Effector CD8-positive, alpha-beta T cell (primary cell): ENCODE results near the gene CLMP.

ENCODE experiments used
- DNase-seq: peaks from one replicate; lab custom pipeline; 2025; lab: John Stamatoyannopoulos, UW

Gene CLMP

DNA sequence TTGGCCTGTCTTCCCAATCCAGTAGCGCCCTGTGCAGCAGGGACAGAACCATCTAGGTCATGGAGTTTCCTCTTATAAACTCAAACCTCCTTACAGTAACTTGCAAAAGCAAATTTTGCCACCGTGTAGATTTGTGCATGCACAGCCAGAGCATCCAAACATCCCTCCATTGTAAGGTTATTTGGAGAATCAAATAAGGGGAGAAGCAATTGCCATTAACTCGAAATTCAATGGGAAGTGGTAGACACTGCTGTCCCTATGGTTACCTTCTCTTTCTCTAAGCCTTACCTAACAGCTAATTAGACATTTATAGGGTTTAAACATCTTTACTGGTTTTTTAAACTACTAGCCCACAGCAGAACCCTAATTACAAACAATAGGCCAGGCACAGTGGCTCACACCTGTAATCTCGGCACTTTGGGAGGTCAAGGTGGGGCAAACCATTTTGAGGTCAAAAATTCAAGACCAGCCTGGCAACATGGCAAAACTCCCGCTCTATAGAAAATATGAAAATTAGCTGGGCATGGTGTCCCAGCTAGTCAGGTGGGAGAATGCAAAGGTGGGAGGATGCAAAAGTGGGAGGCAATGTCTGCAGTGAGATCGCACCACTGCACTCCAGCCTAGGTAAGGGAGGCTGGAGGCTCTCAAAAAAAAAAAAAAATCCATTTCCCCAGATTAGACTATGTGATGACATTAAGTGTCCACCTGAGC, 139.7 kb downstream of the CLMP start:
- no peak for DNase-seq

DNA sequence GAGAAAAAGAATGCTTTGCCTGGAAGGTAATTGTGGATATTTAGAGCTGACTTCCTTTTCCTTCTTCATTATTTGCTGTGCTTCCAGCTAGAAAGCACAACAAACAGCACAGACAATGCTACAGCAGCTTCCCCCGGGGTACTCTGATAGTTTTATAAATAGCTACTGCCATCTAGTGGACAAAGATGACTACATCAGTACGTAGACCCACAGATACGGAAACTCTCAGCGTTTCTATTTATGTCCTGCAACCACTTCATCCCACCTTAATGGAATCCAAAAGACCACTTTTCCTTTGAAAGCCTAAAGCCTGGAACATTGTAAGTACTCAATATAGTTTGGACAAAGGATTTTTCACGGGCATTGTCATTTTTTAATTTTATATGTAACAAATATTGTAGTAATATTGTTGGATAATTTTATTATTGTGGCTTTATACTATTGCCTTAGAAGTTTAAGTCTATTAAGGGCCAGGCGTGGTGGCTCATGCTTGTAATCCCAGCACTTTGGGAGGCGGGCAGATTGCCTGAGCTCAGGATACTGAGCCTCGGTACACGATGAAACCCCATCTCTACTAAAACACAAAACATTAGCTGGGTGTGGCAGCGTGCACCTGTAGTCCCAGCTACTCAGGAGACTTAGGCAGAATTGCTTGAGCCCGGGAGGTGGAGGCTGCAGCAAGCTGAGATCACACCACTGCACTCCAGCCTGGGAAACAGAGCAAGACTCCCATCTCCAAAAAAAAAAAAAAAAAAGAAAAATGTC, 140.6 kb downstream of the CLMP start:
- DNase-seq, result no peak

DNA sequence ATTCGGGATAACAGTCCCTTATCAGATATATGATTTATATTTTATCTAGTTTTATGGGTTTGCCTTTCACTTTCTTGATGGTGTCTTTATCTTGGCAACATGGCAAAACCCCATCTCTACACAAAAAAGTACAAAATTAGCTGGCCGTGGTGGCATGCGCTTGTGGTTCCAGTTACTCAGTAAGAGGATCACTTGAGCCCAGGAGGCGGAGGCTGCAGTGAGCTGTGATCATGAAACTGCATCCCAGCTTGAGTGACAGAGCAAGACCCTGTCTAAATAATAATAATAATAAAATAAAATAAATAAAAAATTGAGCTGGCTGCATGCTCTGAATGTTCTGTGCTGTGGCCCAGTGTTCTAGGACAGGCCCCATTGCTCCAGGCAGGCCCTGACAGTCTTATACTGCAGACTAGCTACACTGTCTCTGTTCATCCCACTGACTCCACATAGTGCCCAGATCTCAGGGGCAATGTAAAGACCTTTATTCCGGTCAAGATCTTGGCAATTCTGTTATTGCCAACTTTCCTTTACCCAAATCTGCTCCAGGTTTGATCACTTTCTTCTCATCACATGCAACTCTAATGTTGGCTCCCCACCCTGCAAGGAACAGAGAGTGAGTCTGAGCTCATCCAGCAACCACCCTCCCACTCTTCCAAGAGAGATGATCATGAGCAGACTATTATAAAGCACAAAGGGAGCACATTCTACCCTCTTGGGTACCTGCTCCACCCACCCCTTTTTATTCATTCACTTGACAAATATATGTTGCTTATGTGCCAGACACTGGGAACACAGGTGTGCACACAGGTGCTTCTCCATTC, 141.9 kb downstream of the CLMP start:
- no peak for DNase-seq

DNA sequence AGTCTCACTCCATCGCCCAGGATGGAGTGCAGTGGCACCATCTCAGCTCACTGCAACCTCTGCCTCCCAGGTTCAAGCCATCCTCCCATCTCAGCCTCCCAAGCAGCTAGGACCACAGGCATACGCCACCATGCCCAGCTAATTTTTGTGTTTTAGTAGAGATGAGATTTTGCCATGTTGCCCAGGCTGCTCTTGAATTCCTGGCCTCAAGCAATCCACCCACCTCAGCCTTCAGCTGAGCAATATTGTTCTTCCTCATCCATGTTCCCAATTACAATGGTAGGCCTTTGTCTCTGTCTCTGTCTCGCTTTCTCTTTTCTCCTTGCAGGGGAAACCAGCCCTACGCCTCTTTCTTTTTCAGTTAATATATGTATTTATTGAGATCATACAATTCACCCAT, 143.4 kb downstream of the CLMP start:
- no peak for DNase-seq

DNA sequence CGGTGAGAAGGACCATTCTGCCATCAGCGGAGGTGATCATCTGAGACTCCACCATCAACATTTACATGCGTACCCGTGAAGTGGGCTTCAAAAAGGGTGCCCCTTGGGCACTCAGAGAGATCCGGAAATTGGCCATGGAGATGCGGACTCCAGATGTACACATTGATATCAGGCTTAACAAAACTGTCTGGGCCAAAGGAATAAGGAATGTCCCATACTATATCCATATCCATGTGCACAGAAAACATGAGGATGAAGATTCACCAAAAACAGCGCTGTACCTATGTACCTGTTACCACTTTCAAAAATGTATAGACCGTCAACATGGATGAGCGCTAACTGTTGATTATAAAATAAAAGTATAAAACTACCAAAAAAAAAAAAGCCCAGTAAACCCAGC, 143.9 kb downstream of the CLMP start:
- DNase-seq, result no peak

DNA sequence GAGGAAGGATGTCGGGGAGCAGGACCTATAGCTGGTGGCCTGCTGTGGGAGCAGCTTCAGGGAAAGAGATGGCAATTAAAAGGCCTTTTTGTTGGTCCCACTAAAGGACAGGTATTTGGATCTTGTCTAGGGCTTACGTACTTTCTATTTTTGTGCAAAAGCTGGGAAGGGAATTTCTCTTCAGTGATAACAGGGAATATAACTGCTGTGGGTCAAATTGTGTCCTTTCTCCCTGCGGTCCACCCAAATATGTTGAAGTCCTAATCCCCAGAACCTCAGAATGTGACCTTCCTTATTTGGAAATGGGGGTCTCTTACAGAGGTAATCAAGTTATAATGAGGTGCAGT, 147.1 kb downstream of the CLMP start:
- no peak for DNase-seq

DNA sequence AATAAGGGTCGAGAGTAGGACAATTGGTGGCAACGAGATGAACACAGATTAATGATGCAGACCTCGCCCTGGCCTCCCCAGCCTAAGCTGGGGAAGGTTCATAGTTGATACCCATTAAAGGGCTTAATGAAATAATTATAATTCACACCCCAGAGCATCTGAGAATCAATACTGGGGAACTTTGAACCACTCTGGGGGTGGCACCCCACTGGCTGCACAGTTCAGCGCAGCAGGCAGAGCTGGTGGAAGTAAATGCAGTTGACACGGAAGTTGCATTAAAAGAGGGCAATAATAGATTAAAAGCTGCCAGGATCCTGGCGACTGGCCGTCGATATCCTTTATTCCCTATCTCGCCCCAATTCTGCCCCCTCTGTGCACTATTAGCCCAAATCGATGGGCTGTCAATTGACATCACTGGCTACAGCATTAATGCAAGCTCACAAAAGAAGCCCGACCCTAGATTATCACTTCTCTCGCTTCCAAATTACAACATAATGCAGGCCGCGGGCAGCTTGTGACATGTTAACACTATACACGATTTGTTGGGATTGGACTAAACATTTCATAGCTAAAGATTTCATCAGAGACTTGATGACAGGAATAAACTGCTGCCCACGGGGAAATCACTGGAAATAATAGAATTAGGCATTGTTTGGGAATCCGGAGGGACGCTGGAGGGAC, 147.6 kb downstream of the CLMP start:
- DNase-seq, result no peak

DNA sequence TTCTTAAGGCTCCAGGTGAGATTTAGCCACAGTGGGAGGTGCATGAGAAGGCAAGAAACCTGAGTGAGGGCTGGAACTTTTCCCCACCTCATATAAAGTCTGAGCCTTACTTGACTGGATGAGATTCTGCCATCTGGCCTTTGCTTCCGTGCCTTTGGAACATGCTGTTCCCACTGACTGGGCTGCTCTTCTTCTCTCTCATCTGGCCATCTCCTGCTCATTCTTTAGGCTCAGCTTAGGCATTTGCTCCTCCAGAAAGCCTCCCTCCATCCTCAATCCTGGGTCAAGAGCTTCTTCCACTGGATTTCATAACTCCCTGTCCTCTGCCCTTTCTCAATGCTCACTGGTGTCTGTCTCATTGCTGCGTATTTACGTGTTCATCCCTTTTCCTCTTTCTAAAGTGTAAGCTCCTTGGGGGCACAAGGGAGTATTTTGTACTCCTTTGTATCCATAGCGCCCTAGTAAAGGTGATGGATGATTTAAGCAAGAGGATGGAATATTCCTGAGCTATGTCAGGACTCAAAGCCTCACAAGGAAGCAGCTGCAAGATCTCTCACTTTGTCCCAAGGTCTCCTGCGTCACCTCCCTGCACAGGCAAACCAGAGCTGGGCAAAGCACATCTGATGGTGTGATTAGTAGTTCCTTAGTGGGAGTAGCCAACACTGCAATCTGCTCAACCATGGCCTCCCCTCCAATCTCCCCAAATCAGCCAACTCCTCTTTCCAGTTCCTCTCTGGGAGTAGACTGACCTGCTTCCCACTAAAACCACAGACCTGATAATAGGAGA, 148.4 kb downstream of the CLMP start:
- no peak for DNase-seq

DNA sequence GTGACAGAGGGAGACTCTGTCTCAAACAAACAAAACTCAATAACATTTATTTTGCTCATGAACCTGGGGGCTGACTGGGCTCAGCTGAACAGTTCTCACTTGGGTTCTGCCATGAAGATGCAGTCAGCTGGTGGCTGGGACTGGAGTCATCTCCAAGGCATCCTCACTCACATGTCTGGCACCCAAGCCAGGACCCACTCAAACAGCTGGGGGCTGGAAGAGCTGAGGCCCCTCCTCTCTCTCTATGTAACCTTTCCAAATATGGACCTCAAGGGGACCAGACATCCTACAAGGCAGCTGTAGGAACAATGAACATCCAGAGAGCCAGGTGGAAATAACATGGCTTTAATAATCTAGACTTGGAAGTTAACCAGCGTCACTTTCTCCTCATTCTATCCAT, 149.9 kb downstream of the CLMP start:
- no peak for DNase-seq

DNA sequence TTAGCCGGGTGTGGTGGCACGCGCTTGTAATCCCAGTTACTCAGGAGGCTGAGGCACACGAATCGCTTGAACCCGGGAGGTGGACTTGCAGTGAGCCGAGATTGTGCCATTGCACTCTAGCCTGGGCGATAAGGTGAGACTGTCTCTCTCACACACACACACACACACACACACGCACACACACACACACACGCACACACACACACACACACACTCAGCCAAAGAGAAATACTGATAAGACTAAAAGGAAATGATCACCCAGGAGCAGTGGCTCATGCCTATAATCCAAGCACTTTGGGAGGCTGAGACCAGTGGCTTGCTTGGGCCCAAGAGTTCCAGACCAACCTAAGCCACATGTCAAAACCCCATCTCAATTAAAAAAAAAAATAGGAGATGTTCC, 153.9 kb downstream of the CLMP start:
- no peak for DNase-seq

DNA sequence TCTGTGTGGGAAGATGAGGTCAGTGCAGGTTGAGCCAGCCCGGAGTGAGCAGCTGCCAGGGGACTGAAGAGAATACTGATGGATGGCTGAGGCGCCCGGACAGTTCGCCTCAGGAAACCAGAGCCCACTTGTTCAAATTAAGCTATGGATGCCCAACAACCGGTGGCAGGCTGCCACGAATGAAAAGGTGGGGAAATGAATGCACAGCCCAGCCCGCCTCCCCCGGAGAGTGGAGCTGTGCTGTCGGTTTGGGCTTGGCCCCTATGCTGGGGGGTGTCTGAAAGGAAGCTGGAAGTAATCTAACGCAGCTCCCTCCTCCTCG, 155.0 kb downstream of the CLMP start:
- no peak for DNase-seq

DNA sequence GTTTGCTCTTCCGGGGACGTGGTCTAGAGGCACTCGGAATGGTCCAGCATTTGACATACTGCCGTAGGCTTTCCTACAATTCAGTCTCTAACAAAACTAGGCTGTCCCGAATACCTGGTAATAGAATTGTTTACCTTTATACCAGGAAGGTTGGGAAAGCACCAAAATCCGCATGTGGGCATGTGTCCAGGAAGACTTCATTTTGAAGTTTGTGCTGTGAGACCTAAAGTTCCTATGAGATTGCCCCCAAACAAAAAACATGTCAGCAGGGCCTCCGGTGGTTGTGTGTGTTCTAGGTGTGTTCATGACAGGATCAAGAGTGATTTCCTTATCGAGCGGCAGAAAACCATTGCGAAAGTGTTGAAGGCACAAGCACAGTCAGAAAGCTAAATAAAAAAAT, 159.2 kb downstream of the CLMP start:
- no peak for DNase-seq

DNA sequence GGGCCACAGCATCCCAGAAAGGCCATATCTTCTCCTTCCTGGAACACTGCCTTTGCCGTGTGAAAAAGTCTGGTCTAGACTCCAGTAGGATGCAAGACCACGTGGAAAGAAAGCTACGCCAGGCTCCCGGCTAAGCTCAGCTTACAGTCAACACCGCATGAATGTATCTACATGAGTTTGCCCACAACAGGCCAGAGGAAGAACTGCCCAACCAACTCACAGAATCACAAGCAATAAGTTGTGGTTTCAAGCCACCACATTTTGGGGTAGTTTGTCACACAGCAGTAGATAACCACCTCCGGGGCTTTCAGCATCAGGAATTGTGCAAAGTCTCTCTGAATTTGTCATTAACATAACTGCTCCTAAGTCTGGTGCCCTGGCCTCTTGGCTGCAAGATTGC, 160.5 kb downstream of the CLMP start:
- no peak for DNase-seq

DNA sequence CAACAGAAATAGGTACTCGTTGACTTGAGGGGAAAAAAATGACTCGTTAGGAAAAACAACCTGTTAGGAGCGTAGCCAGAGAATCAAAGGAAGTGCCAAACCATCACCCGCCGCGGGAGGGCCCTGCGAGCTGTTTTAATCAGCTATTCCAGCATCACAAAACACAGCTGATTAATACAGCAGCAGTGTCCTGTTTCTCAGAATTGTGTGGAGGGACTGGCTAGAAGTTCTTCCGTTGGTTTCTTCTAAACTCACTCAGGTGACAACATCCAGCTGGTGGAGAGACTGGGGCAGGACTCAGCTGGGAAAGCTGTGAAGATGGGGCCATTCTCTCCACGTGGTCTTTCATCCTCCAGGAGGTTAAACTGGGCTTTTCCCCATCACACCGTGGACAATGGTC, 161.2 kb downstream of the CLMP start:
- no peak for DNase-seq

DNA sequence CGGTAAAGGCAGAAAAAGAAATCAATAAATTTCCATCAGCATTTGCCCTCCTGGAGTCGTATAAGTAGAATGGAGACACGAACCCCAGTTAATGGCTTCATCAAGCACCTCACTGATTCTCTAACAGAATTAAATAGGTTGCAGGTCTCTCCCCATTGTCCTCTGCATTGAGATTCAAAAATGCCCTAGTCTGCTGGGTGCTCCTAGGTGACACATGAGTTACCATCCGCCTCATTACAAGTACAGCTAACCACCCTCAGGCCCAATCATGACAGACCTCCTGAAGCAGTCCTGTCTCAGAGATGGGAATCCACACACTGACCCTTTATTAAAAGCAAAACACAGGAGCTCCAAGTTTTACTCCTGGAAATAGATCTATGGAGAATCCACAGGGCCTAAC, 164.5 kb downstream of the CLMP start:
- DNase-seq, result no peak

DNA sequence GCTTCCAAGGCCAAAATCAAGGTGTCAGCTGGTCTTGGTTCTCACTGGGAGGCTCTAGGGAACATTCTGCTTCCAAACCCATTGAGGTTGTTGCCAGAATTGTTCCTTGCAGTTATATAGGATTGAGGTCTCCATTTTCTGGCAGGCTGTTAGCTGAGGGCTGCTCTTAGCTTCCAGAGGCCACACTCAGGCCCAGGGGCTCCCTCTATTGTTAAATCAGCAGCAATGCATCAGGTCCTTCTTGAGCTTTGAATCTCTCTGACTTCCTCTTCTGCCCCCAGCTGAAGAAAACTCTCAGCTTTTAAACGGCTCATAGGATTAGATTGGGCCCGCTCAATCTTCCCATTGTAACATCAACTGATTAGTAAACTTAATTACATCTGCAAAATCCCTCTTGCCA, 174.1 kb downstream of the CLMP start:
- no peak for DNase-seq
